ENCODE measurements around the gene FBLN2. TPM values are rescaled to one million over a fixed set of nuclear protein-coding genes. Genes with fewer than 3 reads are reported as not detected.

FBLN2 gene
- total and polyA plus RNA-seq, 2 of the 13 experiments (the other 11 are each of a cell fraction or from before 2014, with no cell fraction given), result not detected

GRCh38 chr3:13545952-13546454 is 2.9 kb upstream of the FBLN2 start:
- H3K4me3 ChIP-seq (replicated peaks in 1 of 3; ENCODE audit: insufficient read depth in 1 of 3, low read depth in 2 of 3, low read length in 3 of 3), result no peak overlapping the region
- no peak overlapping the region for H3K9ac ChIP-seq (ENCODE audit: insufficient read depth, low read depth, low read length)
- H3K27me3 ChIP-seq (ENCODE audit: control insufficient read depth in 1 of 2, insufficient read depth in 2 of 2, low read length in 2 of 2), result peaks cover 15 to 75% of the 10 kb centered on the region in 2 experiments
- ATAC-seq (no peak), FAIRE-seq (no peak), DNase-seq (ENCODE audit: low spot score) (no peak)
- no peaks in the 10 kb centered on the region; the same call in 1 of the 2 replicates for H4K20me1 ChIP-seq (ENCODE audit: insufficient read depth, low read length)
- ChIA-PET POLR2A (no interaction called here), CTCF (ENCODE audit: low intra/inter-chr PET ratio, low total read pairs) (no interaction called here)
- no peak overlapping the region for H2AFZ ChIP-seq (ENCODE audit: low read length)
- TF ChIP-seq ELF1 (CRISPR knock-in tag; IDR thresholded peaks at IDR 0.05) (no peak), IKZF5 (CRISPR knock-in tag; IDR thresholded peaks at IDR 0.05) (no peak), ZNF180 (CRISPR knock-in tag; IDR thresholded peaks at IDR 0.05; ENCODE audit: borderline replicate concordance, low read depth) (no peak), TRIM22 (IDR thresholded peaks at IDR 0.05) (no peak), ZNF24 (IDR thresholded peaks at IDR 0.05) (no peak), ARHGAP35 (CRISPR knock-in tag; IDR thresholded peaks at IDR 0.05; ENCODE audit: borderline replicate concordance) (no peak), DBP (CRISPR knock-in tag; IDR thresholded peaks at IDR 0.05; ENCODE audit: not compliant biosample characterization) (no peak), HNF4G (IDR thresholded peaks at IDR 0.05; ENCODE audit: borderline replicate concordance, low read depth, low read length) (no peak), HNF4G (CRISPR knock-in tag; IDR thresholded peaks at IDR 0.05; ENCODE audit: borderline replicate concordance, low read depth) (no peak), KLF11 (CRISPR knock-in tag; IDR thresholded peaks at IDR 0.05) (no peak), SSRP1 (CRISPR knock-in tag; IDR thresholded peaks at IDR 0.05) (no peak), RAD51 (IDR thresholded peaks at IDR 0.05; ENCODE audit: borderline replicate concordance) (no peak), ZBTB26 (CRISPR knock-in tag; IDR thresholded peaks at IDR 0.05; ENCODE audit: borderline replicate concordance) (no peak), SPEN (CRISPR knock-in tag; IDR thresholded peaks at IDR 0.05; ENCODE audit: low read depth) (no peak)
- no peak overlapping the region for H3K4me2 ChIP-seq (ENCODE audit: low read depth, low read length)
- H3K9me3 ChIP-seq (ENCODE audit: low read length), result no peaks in the 10 kb centered on the region
- H3K4me1 ChIP-seq (ENCODE audit: insufficient read depth, low read length), result no peaks in the 10 kb centered on the region
- 7% methylated on average over 6 of the region's 9 CpGs for WGBS (ENCODE audit: low lambda C conversion rate)
- no TSS peak for BruUV-seq (replicated peaks)
- no peaks in the 10 kb centered on the region for H3K36me3 ChIP-seq (replicated peaks in 1 of 2; ENCODE audit: control insufficient read depth in 1 of 2, insufficient read depth in 2 of 2, low read length in 2 of 2)
- intact Hi-C loops (cut with micrococcal nuclease; ENCODE audit: unreplicated experiment) (no loop called here), in situ Hi-C loops (cut with HindIII; ENCODE audit: extremely low pct_ligation_motif_present, low pct_unique_long_range_greater_than_20kb) (no loop called here)
- H3K79me2 ChIP-seq (ENCODE audit: insufficient read depth, low read length), result no peaks in the 10 kb centered on the region
- no peak overlapping the region for H3K27ac ChIP-seq (ENCODE audit: extremely low read length, insufficient read depth, low read length)

All from HepG2 (cell line).